Right forelimb (tissue), 1 donor: ENCODE data around the gene SP140.
A peak's percentile ranks its signal among the peaks of the same experiment; 100 is the strongest.
"Not testable (repeated sequence)": the region's sequence is repeated elsewhere in the genome, so short reads cannot be mapped to it uniquely, and the experiment has no call there.

ENCODE experiments used
- DNase-seq: peaks from one replicate; pipeline ENCODE4 v3.0.0-alpha.2; 2018

SP140 gene

DNA sequence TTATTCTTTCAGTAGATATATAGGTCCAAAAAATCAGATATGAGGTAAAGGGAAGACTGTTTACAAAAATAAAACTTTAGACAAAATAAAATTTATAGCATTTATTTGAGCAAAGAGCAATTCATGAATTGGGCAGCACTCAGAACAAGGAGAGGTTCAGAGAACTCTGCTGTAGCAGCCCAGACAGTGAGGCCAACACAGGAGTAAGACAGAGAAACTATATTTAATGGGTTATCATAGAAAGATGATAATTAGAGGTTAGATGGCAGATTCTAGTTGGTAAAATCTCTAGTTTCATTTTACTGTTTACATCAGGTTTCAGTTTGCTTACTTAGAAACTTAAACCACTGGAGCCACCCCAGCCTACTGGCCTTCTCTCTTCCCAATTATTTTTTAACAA, 71.4 kb downstream of the SP140 start:
- DNase-seq: no peak

DNA sequence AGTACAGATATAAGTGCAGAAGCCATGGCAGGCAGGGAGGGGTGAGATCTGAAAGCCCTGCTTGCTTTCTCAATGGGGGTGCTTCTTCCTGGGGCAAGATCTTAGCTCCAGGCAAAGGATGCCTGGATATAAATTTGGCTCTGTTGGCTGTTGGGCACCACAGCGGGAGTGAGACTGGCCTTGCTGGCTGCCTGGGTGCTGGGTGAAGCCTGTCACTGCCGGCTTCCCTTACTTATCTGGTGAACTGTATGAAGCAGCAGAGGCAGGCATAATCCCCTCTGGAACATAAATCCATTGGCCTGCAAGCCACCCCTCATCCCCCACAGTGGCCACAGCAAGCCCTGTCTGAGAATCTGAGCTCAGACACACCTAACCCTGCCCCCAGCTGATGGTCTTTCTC, 74.1 kb downstream of the SP140 start:
- no peak for DNase-seq

- DNase-seq: no peak
Observed at GRCh38 chr2:230305416-230306275, 80.1 kb downstream of the SP140 start.

DNA sequence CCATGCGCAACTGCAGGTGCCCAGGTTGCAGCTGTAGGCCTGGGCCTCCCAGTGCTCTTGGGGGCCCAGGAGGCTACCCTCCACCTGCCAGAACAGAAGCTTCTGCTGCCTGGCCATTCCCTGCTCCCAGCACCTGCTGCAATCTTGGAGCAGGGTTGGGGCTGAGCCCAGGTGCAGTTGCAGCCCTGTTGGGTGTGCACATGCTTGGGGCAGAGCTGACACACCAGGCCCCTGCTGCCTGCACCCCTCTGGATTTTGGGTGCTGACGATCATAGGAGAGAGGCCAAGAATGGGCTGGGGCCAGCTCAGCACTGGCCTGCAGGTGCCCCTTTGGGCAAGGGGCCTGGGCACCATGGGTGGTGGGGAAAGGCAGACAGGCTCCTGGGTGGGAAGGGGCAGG, 80.9 kb downstream of the SP140 start:
- no peak for DNase-seq

DNA sequence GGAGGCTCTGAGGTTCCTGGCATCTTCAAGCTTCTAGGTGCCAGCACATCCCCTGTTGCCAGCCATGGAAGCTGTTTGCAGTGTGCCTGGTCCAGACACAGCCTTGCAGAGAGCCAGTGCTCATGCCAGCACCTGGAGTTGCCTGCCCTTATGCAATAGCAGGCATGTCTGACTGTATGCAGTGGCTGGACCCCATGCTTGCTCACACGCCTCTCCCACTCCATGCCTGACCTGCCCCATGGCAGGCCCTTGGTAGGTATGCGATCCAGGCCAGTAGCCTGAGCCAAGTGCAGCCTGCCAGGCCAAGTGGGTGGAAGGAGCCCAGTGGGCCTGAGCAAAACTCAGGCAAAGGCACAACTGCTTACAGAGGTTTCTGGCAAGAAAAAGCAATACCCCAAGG, 81.9 kb downstream of the SP140 start:
- no peak for DNase-seq

- no peak for DNase-seq
Observed at GRCh38 chr2:230308402-230309000, 83.0 kb downstream of the SP140 start.

- DNase-seq: not testable (repeated sequence)
Observed at GRCh38 chr2:230310792-230311191, 85.3 kb downstream of the SP140 start.

- not testable (repeated sequence) for DNase-seq
Observed at GRCh38 chr2:230311634-230312033, 86.1 kb downstream of the SP140 start.

DNA sequence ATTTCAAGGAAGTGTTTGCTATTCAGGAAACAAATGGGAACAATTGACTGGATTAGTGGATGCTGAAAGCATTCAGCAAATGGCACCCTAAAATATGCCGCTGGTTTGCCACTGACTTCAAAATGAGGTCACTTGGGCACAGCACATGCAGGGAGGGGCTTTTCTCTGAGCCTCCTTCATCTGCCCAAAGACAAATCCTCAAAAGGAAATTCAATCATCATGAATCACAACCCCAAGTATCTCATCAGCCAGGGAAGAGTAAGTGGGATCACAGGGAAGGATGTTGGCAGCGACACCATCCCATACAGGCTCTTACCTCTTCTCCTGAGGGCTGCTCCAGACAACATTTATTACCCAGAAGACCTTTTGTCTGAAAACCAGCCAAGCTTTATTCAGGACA, 87.1 kb downstream of the SP140 start:
- DNase-seq: no peak

GRCh38 chr2:230317366-230317765, 91.8 kb downstream of the SP140 start:
- DNase-seq: no peak

DNA sequence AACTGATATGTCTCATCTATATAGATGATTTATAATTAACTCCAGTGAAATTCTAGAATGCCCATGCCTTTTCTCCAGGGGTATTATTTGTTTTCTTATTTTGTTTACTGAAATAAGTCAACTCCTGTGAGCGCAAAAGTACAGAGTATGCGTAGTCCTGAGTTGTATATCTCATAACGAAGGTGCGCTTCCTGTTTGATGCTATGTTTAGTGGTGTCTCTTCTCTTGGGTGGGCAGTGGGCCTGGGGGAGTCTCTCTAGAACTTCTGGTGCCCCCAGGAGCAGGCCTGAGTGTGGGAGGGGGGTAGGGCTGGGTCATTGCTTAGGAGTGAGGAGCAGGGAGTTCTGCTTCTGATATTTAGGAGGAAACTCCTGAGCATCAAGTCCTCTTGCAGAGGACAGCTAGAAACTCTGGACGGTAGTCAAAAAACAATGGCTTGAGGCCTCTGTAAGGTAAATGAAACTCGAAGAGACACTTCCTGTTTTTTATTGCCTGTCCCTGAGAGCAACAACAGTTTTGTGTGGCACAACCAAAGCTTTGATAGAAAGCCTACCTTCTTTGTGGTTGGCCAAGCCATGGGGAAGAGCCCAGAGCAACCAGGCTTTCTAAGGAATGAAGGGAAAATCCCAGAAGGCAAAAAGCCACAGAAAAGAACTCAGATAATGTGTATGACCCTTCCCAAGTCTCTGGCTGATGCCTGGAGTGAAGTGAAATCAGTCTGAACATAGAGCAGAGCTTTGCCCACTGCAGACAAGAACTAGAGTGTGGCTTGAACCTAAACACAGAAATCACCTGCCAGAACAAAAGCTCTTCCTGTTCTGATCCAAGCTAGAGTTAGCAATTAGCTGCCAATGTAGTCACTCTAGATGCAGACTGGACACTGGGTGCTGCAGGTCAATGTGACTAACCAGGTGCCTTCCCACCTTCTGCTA, 92.9 kb downstream of the SP140 start:
- no peak for DNase-seq

DNA sequence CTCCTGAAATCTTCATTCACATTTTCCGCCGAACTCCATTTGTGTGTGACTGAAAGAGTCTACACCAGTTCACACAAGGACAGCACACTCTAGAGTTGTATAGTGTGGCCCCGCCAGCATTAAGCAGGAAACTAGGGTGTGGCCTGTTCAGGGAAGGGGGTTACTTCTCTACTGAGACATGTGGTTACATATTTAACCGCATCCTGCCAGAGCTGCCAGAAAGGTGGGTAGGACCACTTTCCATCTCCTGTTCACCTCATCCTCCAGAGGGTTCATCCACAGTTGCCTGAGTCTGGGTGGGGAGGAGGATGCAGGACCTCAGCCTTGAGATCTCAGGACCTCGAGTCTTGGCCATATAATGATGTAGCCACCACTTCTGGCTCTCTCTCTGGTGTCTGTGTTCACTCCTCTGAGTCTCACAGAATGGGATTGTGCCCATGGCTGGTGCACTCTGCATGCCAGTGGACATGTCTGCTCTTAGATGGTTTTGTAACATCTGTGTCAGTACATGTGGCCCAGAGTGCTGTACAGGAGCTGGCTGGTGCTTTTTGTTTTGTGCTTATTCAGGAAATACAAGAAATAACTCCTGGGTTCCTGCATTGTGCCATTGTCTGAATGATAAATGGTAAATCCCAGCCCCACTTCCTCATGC, 93.8 kb downstream of the SP140 start:
- no peak for DNase-seq

- no peak for DNase-seq
Observed at GRCh38 chr2:230321031-230321430, 95.5 kb downstream of the SP140 start.

GRCh38 chr2:230322561-230323384, 97.2 kb downstream of the SP140 start:
- no peak for DNase-seq

DNA sequence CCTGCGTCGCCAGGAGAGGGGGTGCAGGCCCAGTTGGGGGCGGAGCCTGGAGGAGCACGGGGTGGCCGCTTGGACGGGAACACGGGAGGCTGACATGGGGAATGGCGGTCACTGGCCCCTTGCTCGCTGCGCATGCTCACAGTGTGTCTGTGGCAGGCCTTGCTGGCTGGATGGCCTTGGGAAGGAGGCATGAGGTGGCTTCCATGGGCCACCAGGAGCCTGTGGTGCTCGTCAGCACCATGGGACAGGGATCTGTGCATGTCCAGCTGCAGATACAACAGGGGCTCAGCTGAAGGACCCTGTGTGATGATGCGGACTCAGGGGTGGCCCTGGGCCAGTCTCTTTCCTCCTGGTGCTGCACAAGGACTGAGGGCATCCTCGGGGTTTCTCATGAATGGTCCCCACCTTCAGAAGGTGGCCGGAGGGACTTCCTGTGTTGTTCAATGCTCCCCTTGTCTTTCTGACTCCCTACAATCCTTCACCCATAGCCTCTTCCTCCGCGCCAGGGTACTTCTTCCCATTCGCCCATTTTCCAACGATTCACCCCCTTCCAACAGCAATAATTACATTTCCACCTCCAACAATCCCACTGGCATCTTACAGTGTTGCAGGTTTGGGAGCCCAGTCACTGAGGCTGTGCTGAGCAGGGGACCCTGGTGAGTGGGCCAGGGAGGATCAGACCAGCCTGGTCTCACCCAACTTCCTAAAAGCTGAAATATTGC, 98.0 kb downstream of the SP140 start:
- DNase-seq: no peak

- DNase-seq: no peak
Observed at GRCh38 chr2:230324503-230324902, 99.0 kb downstream of the SP140 start.

DNA sequence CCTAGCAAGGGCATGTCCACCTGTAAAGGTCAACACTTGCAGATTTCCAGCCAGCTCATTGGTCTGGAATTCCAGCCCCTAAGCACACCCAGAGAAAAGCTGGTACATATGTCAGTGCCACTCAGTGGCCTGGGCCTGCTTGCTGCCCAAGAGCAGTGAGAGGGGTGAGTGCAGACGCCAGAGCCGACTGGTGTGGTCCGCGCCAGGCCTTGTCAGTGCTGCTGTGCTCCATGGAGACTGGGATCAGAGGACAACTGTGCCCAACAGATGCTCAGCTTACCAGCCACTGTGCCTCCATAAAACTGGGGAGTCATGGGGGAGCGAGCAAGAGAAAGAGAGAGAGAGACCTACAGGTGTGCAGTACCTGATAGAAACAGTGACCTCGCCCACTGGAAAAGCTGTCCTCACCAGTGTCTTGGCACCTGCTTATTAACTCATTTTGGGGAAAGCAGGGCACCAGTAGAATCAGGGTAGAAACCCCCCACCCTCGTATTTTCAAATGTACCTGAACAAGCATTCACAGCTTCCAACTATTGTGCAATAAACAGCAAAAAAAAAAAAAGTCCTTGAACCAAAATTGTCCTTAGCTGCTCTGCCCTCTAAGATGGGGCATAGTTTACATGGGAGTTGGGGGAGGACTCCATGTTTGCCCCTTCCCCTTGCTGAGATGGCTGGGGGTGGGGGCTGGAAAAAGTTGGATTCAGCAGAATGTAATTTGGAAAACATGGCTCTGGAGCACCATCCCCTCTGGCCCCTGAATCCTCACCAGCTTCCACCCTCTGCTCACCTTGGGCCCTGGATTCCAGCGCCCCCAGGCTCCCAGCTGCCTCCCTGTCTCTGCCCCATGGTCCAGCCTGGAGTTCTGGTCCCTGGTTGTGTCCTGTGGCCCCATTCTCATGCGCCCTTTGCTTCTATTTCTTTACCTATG, 100.0 kb downstream of the SP140 start:
- DNase-seq: no peak

- DNase-seq: peak; percentile 58
Observed at GRCh38 chr2:230326453-230327417, 101.2 kb downstream of the SP140 start, which contains the start of gene SP140L. Gene SP140L (plus strand): TSS chr2:230327193. CDS start chr2:230327270, 77 bp downstream.
